ENCODE data around the gene CYCS.
"Not testable (repeated sequence)": the region's sequence is repeated elsewhere in the genome, so short reads cannot be mapped to it uniquely, and the experiment has no call there.

The CYCS gene

GRCh38 chr7:25118048-25118753, 6.9 kb downstream of the CYCS start:
- no peak for DNase-seq (ENCODE audit: low read depth)

- no peak for DNase-seq (ENCODE audit: low read depth)
Observed at GRCh38 chr7:25117226-25118047, 7.6 kb downstream of the CYCS start.

GRCh38 chr7:25116621-25117020, 8.4 kb downstream of the CYCS start:
- no peak for DNase-seq (ENCODE audit: low read depth)

GRCh38 chr7:25110514-25110913, 14.5 kb downstream of the CYCS start:
- not testable (repeated sequence) for DNase-seq (ENCODE audit: low read depth)

GRCh38 chr7:25109276-25109675, 15.8 kb downstream of the CYCS start:
- no peak for DNase-seq (ENCODE audit: low read depth)

GRCh38 chr7:25105911-25106310, 19.1 kb downstream of the CYCS start:
- no peak for DNase-seq (ENCODE audit: low read depth)

GRCh38 chr7:25103773-25104172, 21.3 kb downstream of the CYCS start:
- no peak for DNase-seq (ENCODE audit: low read depth)

- DNase-seq (ENCODE audit: low read depth), result no peak
Observed at GRCh38 chr7:25101817-25102216, 23.2 kb downstream of the CYCS start.

- DNase-seq (ENCODE audit: low read depth), result no peak
Observed at GRCh38 chr7:25098096-25099046, 26.7 kb downstream of the CYCS start.

GRCh38 chr7:25095516-25096345, 29.3 kb downstream of the CYCS start:
- no peak for DNase-seq (ENCODE audit: low read depth)

- no peak for DNase-seq (ENCODE audit: low read depth)
Observed at GRCh38 chr7:25093268-25093826, 31.7 kb downstream of the CYCS start.

GRCh38 chr7:25091779-25092178, 33.3 kb downstream of the CYCS start:
- DNase-seq (ENCODE audit: low read depth), result no peak

- no peak for DNase-seq (ENCODE audit: low read depth)
Observed at GRCh38 chr7:25091176-25091575, 33.9 kb downstream of the CYCS start.

- no peak for DNase-seq (ENCODE audit: low read depth)
Observed at GRCh38 chr7:25090374-25090773, 34.7 kb downstream of the CYCS start.

GRCh38 chr7:25087855-25088254, 37.2 kb downstream of the CYCS start:
- DNase-seq (ENCODE audit: low read depth), result no peak

GRCh38 chr7:25084821-25085220, 40.2 kb downstream of the CYCS start:
- DNase-seq (ENCODE audit: low read depth), result no peak

GRCh38 chr7:25083201-25083600, 41.9 kb downstream of the CYCS start:
- no peak for DNase-seq (ENCODE audit: low read depth)

- DNase-seq (ENCODE audit: low read depth), result not testable (repeated sequence)
Observed at GRCh38 chr7:25082041-25082440, 43.0 kb downstream of the CYCS start.

- no peak for DNase-seq (ENCODE audit: low read depth)
Observed at GRCh38 chr7:25077096-25077495, 48.0 kb downstream of the CYCS start.

- DNase-seq (ENCODE audit: low read depth), result no peak
Observed at GRCh38 chr7:25075459-25075858, 49.6 kb downstream of the CYCS start.

- DNase-seq (ENCODE audit: low read depth), result no peak
Observed at GRCh38 chr7:25073451-25073850, 51.6 kb downstream of the CYCS start.
